Psoas muscle (tissue), 8 donors: ENCODE data around the gene SLC35A2. TPM values are rescaled to one million over a fixed set of nuclear protein-coding genes. Genes with fewer than 3 reads are reported as not detected.

ENCODE experiments used
- ATAC-seq, 4 donors: fragments of 200-7000 bp; cut with Tn5 transposase; one replicate each; pipeline ENCODE4 v1.9.1; 2020; ENCODE audit warnings: moderate library complexity in 3 of 4, mild to moderate bottlenecking in 2 of 4
- DNase-seq, 2 donors: peaks; one replicate each; pipeline ENCODE4 v3.0.0-alpha.2; 2020
- H3K27ac ChIP-seq: fragments of 200-600 bp; one replicate; pipeline ENCODE4 v1.8.0; 2022
- H3K27me3 ChIP-seq, 3 donors: fragments of 200-600 bp in 1 of 3; one replicate each; pipeline versions ENCODE4 v1.6.1 to v1.8.0; 2013 to 2022; ENCODE audit warnings: low read length in 2 of 3, mild to moderate bottlenecking in 2 of 3, moderate library complexity in 1 of 3; ENCODE audit not compliant: insufficient read depth in 3 of 3
- H3K36me3 ChIP-seq, 2 donors: fragments of 200-600 bp in 1 of 2; one replicate each; pipeline versions ENCODE4 v1.6.1 to v1.8.0; 2013 to 2022; ENCODE audit warnings: low read depth in 1 of 2, mild to moderate bottlenecking in 1 of 2, moderate library complexity in 1 of 2; ENCODE audit not compliant: insufficient read depth in 1 of 2
- H3K4me1 ChIP-seq: fragments of 200-600 bp; one replicate; pipeline ENCODE4 v1.8.0; 2022
- H3K4me3 ChIP-seq: fragments of 200-600 bp; one replicate; pipeline ENCODE4 v1.8.0; 2022; ENCODE audit warnings: mild to moderate bottlenecking
- H3K9me3 ChIP-seq: fragments of 200-600 bp; one replicate; pipeline ENCODE4 v1.8.0; 2022
- CTCF ChIP-seq: fragments of 200-600 bp; IDR thresholded peaks from one replicate; pipeline ENCODE4 v1.8.0; 2022; ENCODE audit warnings: antibody characterized with exemption
- WGBS, 3 donors: extraction: QIAGEN DNeasy Blood & Tissue Kit; methylation state at CpG; one replicate each; pipeline versions ENCODE4 v1.1.6 to v1.1.7; 2013; 5-methylcytosine and 5-hydroxymethylcytosine counted together
- intact Hi-C, 2 donors: fragments of 100-400 bp; cut with DNase I; formaldehyde crosslinking; loops; one replicate each; pipeline versions ENCODE4 v1.11.0 to v1.14.2; 2022
- polyA plus RNA-seq, 3 donors: library from polyadenylated mRNA; stranded (reverse); fragments of 200-250 nt; gene quantifications; one replicate each; pipeline ENCODE4 v1.2.3, GENCODE V29; 2013
- total RNA-seq, 4 donors: library from RNA; stranded (reverse); fragmentation: NEBNext Ultra II Directional in 2 of 4; extraction: Animal tissue kit (Norgen Biotek cat#: 25700) in 2 of 4; gene quantifications; one replicate each; pipeline versions ENCODE4 v1.2.1 to v1.2.4, GENCODE V29; 2021 to 2023
- donor health status: healthy with polysubstance abuse.
- donor health status: DM: no; HTN: no; CAD: no; lungs with moderate emphysema.
- donor health status: Bipolar disorder and iron deficiency.
- donor health status: healthy.
- donor health status: DM: yes; HTN: yes; CAD: no.
- donor health status: DM: no; HTN: no; CAD: no.
- donor health status: DM: no; HTN: no; CAD: no.
- donor health status: DM: yes; HTN: yes; CAD: no.

The SLC35A2 gene
- total and polyA plus RNA-seq, 7 donors, result 8.8 to 26.1 (median 13.2) TPM

GRCh38 chrX:48957477-48957826, 46.0 kb upstream of the SLC35A2 start, which contains the start of gene OTUD5:
Gene OTUD5, minus strand, starts transcription at chrX:48957607. Its CDS starts 37 bp downstream, at chrX:48957570.
- TF ChIP-seq CTCF, result no peak
- H3K27ac ChIP-seq, result peak within 1 kb of the TSS; percentile 93
- H3K36me3 ChIP-seq, result peaks cover 0 to 4% of the 10 kb centered on the region in 2 donors
- peaks cover 6% of the 10 kb centered on the region for H3K4me1 ChIP-seq
- no peaks in the 10 kb centered on the region for H3K9me3 ChIP-seq
- 0 to 43% (median 0%) methylated on average over 4 to 53 of the region's 53 CpGs for WGBS, 3 donors
- DNase-seq (peak; percentile 67 to 78), ATAC-seq (peak; percentile 0 to 25 (median 8))
- no peaks in the 10 kb centered on the region for H3K27me3 ChIP-seq
- H3K4me3 ChIP-seq, result peak within 1 kb of the TSS; percentile 76
- intact Hi-C loops, result loop anchor here in 1 of 2 donors (5.0 kb wide), 1 partner anchor 35 kb away; no protein-coding TSS in a partner anchor

DNA sequence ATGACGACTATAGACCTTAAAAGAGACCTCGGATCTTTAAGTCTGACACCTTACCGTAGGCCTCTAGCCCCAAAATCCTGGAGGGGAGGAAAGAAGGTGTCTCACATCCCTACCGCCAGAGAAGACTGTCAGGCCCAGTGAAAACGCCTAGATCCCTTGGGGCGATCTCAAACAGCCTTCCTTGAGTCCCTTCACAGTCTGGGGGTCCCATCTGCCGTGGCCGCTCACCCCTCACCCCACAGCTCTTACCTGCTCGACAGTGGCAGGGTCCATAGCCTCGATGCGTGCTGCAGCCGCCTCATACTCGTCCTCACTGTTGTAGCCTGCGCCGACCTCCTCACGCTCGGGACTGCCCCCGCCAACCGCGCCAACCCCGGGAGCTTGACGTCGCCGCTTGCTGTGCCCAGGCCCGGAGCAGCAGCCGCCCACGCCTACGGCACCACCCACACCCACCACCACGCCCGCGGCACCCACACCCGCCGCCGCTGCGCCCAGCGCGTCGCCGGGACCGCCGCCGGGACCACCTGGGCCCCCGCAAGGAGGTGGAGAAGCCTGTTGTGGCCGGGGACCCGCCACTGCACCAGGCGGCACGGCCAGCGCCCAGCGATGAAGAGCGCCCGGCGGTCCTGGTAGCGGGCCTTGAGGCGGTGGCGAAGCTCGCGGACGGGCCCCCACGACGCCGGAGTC, 45.4 kb upstream of the SLC35A2 start:
- H3K4me1 ChIP-seq, result peaks cover 6% of the 10 kb centered on the region
- intact Hi-C loops, result loop anchor here in 1 of 2 donors (5.0 kb wide), 1 partner anchor 35 kb away; no protein-coding TSS in a partner anchor
- peak; percentile 30 to 58 for DNase-seq

GRCh38 chrX:48948589-48948988, 37.1 kb upstream of the SLC35A2 start:
- Histone ChIP-seq H3K4me3 (no peak overlapping the region), H3K27ac (no peak overlapping the region), H3K4me1 (no peaks in the 10 kb centered on the region), H3K9me3 (no peaks in the 10 kb centered on the region), H3K36me3 (peaks cover 0 to 6% of the 10 kb centered on the region in 2 donors), H3K27me3 (no peaks in the 10 kb centered on the region)
- WGBS, 3 donors, result 82 to 100% (median 100%) methylated on average over 1 of the region's 1 CpG
- DNase-seq, result no peak
- intact Hi-C loops, result no loop called here
- no peak for ATAC-seq
- TF ChIP-seq CTCF, result no peak

More for the DNA sequence above, 45.4 kb upstream of the SLC35A2 start:
- peak overlapping the region; percentile 93 for H3K27ac ChIP-seq
- no peaks in the 10 kb centered on the region for H3K9me3 ChIP-seq
- H3K27me3 ChIP-seq, result no peaks in the 10 kb centered on the region
- TF ChIP-seq CTCF, result no peak
- peak overlapping the region; percentile 76 for H3K4me3 ChIP-seq
- peaks cover 0 to 4% of the 10 kb centered on the region in 2 donors for H3K36me3 ChIP-seq
- no peak for ATAC-seq
- 1 to 39% (median 7%) methylated on average over 6 to 55 of the region's 61 CpGs for WGBS, 3 donors

GRCh38 chrX:48945517-48946348, 34.3 kb upstream of the SLC35A2 start:
- intact Hi-C loops, result no loop called here

More at GRCh38 chrX:48945517-48946348, 34.3 kb upstream of the SLC35A2 start:
- Histone ChIP-seq H3K36me3 (peaks cover 4 to 18% of the 10 kb centered on the region in 2 donors), H3K4me3 (no peak overlapping the region), H3K9me3 (no peaks in the 10 kb centered on the region), H3K27me3 (no peaks in the 10 kb centered on the region), H3K4me1 (no peaks in the 10 kb centered on the region), H3K27ac (no peak overlapping the region)
- 47 to 70% (median 53%) methylated on average over 8 of the region's 8 CpGs for WGBS, 3 donors
- ATAC-seq (peak in 2 of 4 donors; percentile 60 to 69), DNase-seq (peak in 1 of 2 donors; percentile 27)
- TF ChIP-seq CTCF, result peak; percentile 56
